Skeletal muscle cell (primary cell): Measurements from ENCODE around the gene PHC1.
A peak's percentile ranks its signal among the peaks of the same experiment; 100 is the strongest.
"Not testable (repeated sequence)": the region's sequence is repeated elsewhere in the genome, so short reads cannot be mapped to it uniquely, and the experiment has no call there.

Experiments
- DNase-seq: peaks from one replicate; pipeline ENCODE4 v3.0.0-alpha.2; 2010; ENCODE audit warnings: low read depth
- H3K4me3 ChIP-seq: 2 replicates; pipeline ENCODE4 v1.5.1; 2011; ENCODE audit warnings: low read depth, mild to moderate bottlenecking, control low read depth, low read length, moderate library complexity

PHC1 gene

DNA sequence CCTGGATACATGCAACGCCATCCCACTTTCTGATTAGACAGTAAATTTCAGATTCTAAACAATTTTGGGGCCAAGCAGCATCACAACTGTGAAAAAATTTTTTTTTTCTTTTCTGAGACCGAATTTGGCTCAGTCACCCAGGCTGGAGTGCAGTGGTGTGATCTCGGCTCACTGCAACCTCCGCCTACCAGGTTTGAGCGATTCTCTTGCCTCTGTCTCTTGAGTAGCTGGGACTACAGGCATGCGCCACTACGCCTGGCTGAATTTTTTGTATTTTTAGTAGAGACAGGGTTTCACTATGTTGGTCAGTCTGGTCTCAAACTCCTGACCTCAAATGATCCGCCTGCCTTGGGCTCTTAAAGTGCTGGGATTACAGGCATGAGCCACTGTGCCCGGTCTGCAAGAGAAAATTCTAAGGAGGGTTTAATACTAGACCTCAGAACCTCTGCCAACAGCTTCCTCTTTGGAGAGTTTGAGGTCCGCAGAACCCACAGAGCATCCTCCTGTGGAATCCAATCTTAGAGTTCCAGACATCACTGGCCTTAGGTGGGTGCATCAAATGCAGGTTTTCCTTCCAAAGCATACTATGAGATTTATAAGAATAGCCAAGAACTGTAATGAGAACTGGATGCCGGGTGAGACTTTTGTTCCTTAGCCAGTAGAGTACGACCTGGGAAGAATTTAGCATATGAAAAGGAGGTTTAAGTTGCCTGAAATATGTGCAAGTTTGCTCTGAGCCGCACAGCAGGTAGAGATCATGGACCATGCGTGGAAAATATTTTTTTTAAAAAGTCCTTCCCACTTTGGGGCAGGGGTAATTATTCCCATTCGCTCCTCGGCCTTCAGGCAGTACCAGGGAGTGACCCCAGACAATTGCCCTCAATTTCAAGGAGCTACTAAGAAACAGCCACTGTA is 7.8 kb upstream of the PHC1 start:
- no peak for DNase-seq
- no peak overlapping the region for H3K4me3 ChIP-seq

- H3K4me3 ChIP-seq = no peak overlapping the region
- DNase-seq = no peak
Observed at GRCh38 chr12:8907513-8907912, 6.8 kb upstream of the PHC1 start.

DNA sequence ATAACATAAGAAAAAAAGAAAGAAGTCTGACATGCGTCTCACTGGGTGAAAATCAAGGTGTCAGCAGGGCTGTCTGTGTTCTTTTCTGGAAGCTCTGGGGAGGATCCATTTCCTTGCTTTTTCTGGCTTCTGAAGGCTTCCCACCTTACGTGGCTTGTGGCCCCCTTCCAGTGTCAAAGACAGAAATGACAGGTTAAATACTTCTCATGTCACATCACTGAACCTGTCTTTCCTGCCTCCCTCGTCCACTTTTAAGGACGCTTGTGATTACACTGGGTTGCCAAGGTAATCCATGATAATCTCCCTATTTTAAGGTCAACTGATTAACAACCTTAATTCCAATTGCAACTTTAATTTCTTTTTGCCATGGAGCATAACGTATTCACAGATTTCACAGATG is 4.6 kb upstream of the PHC1 start:
- DNase-seq = no peak
- no peak overlapping the region for H3K4me3 ChIP-seq

DNA sequence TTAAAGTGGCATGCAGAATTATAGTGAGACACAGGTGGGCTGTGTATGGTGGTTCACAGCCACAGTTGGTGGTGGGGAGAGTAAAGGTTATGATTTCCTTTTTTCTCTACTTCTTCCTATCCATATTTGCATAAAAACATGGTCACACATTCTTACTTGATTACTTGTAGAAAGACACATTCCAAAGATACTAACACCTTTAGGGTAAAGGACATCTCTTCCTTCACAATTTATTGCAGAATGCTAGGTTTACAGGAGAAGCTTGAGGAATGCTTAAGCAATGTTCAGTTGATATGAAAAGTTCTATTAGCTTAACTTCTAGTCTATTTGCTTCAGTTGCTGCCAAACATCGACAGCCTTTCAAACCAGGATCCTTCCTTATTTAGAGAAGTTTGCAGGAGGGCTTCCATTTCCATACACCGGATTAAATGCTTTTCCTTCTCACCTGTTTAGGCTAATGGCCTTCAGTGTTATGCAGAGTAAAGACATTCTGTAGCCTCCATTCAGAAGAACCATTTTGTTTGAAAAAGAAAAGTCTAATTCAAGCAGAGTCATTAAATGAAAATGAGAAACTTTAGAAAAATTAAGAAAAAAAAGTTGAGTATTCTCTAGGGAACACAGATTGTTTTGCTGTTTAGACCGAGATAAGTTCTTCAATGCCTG is 2.6 kb upstream of the PHC1 start:
- DNase-seq = no peak
- no peak overlapping the region for H3K4me3 ChIP-seq

DNA sequence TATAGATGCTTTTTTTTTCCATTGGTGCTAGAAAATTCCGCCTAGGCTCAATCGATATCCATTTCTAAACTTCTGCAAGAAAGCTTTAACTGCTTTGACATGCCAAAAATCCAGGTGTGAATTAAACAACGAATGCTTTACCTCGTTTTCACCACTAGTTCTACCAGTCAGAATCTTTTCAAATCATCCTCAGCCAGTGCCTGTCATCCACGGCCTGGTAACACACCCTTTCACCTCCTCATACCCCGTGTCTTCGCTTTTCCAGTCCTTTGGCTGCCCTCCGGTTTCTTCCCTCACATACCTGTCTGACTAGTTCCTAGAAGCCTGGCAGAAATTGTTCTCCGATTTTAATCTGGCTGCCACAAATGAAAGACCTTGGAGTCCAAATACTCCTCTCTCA is 1.4 kb upstream of the PHC1 start:
- no peak for DNase-seq
- no peak overlapping the region for H3K4me3 ChIP-seq

GRCh38 chr12:8913702-8914032 is 642 bp upstream of the PHC1 start:
- H3K4me3 ChIP-seq = peak overlapping the region; percentile 82
- no peak for DNase-seq

DNA sequence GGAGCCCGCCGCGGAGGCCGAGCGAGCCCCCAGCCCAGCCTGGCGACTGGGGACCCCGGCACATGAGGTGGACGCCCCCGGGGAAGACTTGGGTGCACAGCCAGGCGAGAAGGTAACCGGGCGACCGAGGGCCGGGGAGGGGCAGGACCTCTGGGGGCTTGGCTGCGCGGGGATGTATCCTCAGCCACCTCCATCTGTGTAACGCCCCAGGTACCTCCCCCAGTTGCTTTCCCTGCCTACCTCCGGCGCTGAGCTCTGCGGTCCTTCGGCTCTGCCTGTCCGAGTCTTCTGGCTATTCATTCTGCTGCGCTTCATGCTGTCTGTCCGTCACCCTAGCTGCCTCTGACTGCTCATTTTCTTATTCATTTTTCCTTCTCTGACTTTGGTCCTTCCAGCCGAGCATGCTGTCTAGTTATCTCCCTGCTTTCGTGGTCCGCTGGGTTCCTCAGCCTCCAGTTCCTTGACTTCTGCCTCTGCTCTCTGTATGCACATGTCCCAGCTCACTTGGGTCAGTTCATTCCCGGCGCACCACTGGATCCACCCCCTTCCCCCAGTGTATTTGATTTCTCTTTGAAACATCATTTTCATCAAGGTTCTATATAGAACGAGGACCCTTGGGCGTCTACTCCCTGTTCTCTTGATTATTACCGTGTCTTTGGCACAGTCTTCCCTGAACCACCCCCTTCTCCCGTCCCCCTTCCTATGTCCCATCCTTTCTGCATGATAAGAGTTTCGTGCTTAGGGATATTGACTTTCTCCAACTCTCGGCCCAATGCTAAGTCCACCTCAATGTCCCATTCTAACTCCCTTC is 612 bp downstream of the PHC1 start:
- H3K4me3 ChIP-seq = peak overlapping the region; percentile 82
- no peak for DNase-seq

GRCh38 chr12:8916154-8916553 is 1.8 kb downstream of the PHC1 start:
- no peak for DNase-seq
- no peak overlapping the region for H3K4me3 ChIP-seq

GRCh38 chr12:8917031-8917430 is 2.7 kb downstream of the PHC1 start:
- DNase-seq = no peak
- H3K4me3 ChIP-seq = no peak overlapping the region

DNA sequence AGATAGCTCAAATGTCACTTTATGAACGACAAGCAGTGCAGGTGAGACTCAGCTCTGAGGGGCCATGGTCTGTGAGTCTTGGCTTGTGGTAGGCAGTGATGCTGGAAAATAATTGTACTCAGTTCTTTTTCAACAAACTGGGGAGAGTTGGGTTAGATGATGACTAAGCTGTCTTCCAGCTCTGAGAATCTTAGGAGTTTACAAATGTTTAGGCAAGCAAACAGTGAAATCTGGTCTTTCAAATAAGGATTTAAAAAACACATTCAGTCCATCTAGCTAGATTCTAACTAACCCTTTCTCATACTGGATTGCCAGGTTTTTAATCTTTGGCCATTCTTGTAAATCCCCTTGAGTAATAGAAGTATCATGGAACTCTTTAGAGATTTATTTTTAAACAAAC is 3.4 kb downstream of the PHC1 start:
- DNase-seq = no peak
- no peak overlapping the region for H3K4me3 ChIP-seq

DNA sequence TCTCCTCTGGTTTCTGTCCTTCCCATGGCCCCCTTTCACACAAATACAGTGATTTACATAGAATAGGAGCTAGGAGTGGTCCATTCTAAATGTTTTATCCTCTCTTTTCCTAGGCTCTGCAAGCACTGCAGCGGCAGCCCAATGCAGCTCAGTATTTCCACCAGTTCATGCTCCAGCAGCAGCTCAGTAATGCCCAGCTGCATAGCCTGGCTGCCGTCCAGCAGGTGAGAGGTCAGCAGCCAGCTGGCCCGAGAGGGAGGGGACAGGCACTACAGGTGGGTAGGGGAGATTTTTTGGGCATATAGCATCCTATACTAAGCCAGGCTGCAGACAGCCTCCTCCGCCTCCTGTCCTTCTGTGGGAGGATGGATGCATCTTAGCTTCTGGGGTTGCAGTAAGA is 5.3 kb downstream of the PHC1 start:
- not testable (repeated sequence) for H3K4me3 ChIP-seq, DNase-seq

GRCh38 chr12:8922544-8922943 is 8.2 kb downstream of the PHC1 start:
- DNase-seq = no peak
- no peak overlapping the region for H3K4me3 ChIP-seq

DNA sequence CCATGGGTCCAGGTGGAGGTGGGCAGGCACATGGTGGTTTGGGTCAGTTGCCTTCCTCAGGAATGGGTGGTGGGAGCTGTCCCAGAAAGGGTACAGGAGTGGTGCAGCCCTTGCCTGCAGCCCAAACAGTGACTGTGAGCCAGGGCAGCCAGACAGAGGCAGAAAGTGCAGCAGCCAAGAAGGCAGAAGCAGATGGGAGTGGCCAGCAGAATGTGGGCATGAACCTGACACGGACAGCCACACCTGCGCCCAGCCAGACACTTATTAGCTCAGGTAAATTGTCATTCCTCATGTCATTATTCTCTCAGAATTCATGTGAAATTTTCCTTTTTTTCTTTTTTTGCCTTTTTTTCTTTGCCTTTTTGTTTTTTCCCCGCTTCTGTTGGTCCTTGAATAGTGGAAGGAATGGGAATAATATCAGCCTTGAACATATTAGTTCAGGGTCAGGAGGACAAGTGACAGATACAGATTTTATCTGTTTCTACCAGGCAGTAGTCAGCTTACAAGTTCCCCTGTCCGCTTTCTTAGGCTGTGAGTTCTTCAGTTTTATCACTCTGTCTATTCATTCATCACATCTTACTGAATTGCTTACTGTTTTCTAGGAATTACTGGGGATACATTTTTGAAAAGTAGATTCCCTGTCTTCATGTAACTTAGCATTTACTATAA is 16.5 kb downstream of the PHC1 start:
- DNase-seq = not testable (repeated sequence)

GRCh38 chr12:8932464-8932863 is 18.2 kb downstream of the PHC1 start:
- DNase-seq, H3K4me3 ChIP-seq: not testable (repeated sequence)

More for the DNA sequence above, 16.5 kb downstream of the PHC1 start:
- not testable (repeated sequence) for H3K4me3 ChIP-seq

- H3K4me3 ChIP-seq, DNase-seq: not testable (repeated sequence)
Observed at GRCh38 chr12:8934080-8934479, 19.8 kb downstream of the PHC1 start.

DNA sequence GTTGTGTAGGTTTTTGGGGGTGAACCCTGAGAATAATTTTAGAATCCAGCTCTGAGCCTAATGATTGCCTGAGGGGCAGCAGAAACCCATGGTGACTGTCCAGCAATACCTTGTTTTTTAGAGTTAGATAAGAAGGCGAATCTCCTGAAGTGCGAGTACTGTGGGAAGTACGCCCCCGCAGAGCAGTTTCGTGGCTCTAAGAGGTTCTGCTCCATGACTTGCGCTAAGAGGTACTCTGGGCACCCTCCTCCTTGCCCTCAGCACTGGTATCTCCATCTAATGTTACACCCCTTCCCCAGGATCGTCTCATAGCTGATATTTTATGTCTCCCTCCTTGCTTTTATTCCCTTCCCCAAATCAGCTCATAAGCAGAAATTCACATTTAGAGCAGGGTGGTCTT is 22.4 kb downstream of the PHC1 start:
- H3K4me3 ChIP-seq = no peak overlapping the region
- DNase-seq = no peak

GRCh38 chr12:8937842-8938442 is 23.6 kb downstream of the PHC1 start:
- not testable (repeated sequence) for DNase-seq, H3K4me3 ChIP-seq

DNA sequence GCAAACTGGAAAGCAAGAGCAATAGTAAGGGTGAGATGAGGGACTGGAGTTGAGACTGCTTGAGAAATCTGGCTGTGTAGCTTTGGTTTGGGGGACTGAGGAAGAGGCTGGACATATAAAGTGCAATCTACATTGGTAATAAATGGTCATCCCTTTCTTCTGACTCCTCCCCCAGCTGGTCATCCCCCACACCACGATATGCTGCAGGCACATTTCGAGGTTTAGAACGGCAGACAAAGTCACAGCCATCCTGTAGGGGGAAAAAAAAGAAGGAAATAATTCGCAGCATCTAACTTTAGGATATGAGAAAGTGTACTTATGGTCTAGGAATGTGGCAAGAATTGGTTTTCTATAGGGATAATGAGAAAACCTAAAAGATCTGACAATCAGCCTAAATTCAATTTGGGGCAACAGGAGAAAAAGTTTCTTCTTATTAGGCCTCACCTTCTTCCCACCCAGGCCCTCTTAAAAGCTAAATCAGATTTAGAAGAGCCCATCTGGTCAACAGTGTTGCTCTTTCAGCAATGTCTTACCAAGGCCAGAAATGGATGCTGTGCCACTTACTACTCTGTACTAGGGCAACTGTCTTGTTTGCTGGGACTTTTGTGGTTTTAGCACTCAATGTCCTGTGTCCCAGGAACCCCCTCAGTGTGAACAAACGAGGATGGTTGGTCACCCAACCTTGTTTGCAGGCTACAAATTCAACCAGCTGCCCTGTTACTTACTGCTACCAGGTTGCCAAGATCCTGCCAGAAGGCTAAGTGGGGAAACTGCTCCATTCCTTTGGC is 27.6 kb downstream of the PHC1 start:
- DNase-seq = no peak
- H3K4me3 ChIP-seq = no peak overlapping the region
